Esophagus squamous epithelium (tissue), 5 donors: ENCODE measurements around the gene BRICD5. TPM values are rescaled to one million over a fixed set of nuclear protein-coding genes. Genes with fewer than 3 reads are reported as not detected.

Experiments
- DNase-seq: peaks from one replicate; lab custom pipeline; 2025; lab: John Stamatoyannopoulos, UW
- H3K27ac ChIP-seq, 4 donors: fragments of 200-600 bp; sonication (generic); one replicate each; pipeline ENCODE4 v1.5.1; 2016 to 2019; ENCODE audit warnings: mild to moderate bottlenecking in 1 of 4
- H3K27me3 ChIP-seq, 4 donors: fragments of 200-600 bp; sonication (generic); 1 replicate in 3 of 4; 2 replicates in 1 of 4; pipeline versions ENCODE4 v1.5.1 to v1.6.0; 2017 to 2021; ENCODE audit warnings: antibody characterized with exemption in 1 of 4
- H3K36me3 ChIP-seq, 3 donors: fragments of 200-600 bp; sonication (generic); one replicate each; pipeline ENCODE4 v1.5.1; 2016 to 2019
- H3K4me1 ChIP-seq, 3 donors: fragments of 200-600 bp; sonication (generic); one replicate each; pipeline ENCODE4 v1.5.1; 2017 to 2019
- H3K4me3 ChIP-seq, 4 donors: fragments of 200-600 bp; sonication (generic); 1 replicate in 3 of 4; 2 replicates in 1 of 4; pipeline ENCODE4 v1.5.1; 2016 to 2019; ENCODE audit warnings: mild to moderate bottlenecking in 2 of 4, moderate library complexity in 1 of 4
- H3K9me3 ChIP-seq, 3 donors: fragments of 200-600 bp; sonication (generic); one replicate each; pipeline ENCODE4 v1.5.1; 2016 to 2019
- POLR2A ChIP-seq, 4 donors: fragments of 450-650 bp; IDR thresholded peaks; one replicate each; pipeline ENCODE4 v1.6.1; 2017; ENCODE audit warnings: antibody characterized with exemption in 4 of 4, mild to moderate bottlenecking in 4 of 4, moderate library complexity in 3 of 4
- WGBS, 2 donors: methylation state at CpG; one replicate each; pipeline ENCODE4 v1.1.5; 2018; 5-methylcytosine and 5-hydroxymethylcytosine counted together
- intact Hi-C: fragments of 100-400 bp; cut with DNase I; formaldehyde crosslinking; loops from one replicate; pipeline ENCODE4 v1.15.0; 2022
- total RNA-seq, 4 donors: library from RNA; depleted of rRNA; stranded (reverse); fragments of >200 nt; gene quantifications; one replicate each; pipeline ENCODE4 v1.1.0, GENCODE V29; 2016
- TF ChIP-seq, protein P1 (sequence below), 6 experiments: fragments of 450-650 bp in 4 of 6; fragments of 200-600 bp in 2 of 6; sonication (generic) in 2 of 6; IDR thresholded peaks; one replicate each; pipeline ENCODE4 v1.5.1; 2016 to 2019; ENCODE audit warnings: antibody characterized with exemption in 6 of 6, mild to moderate bottlenecking in 4 of 6, moderate library complexity in 4 of 6
- donor health status: DM: yes; HTN: yes; CAD: no.

BRICD5 gene
- total RNA-seq, 4 donors from 2014 or later: 1.1 to 2.0 (median 1.6) TPM; not detected in 1

DNA sequence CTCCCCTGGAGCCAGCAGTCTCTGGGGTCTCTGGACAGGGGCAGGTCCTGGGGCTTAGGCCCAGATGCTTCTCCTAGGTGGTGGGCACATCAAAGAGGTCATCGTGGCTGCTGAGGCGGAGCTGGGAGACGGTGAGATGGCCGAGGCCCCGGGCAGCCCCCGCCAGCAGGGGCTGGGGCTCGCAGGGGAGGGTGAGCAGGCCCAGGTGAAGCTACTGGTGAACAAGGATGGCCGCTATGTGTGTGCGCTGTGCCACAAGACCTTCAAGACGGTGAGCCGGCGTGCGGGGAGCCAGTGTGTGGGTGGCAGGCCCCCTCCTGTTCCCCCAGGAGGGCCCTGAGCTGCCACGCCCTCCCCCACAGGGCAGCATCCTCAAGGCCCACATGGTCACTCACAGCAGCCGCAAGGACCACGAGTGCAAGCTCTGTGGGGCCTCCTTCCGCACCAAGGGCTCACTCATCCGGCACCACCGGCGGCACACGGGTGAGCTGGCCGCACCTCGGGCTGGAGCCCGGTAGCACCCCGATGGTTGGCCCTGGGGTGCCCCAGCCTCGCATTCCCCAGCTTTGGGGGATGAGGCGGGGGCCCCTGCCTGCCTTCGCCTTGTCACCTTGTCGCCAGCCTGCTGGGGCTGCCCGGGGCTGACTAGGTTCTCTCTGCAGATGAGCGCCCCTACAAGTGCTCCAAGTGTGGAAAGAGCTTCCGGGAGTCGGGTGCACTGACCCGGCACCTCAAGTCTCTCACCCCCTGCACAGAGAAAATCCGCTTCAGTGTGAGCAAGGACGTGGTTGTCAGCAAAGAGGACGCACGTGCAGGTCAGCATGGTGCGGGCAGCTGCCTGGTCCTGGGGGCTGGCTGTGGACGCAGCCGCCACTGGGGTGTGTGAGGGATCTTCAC, 21.7 kb upstream of the BRICD5 start:
- Histone ChIP-seq H3K27ac (no peak overlapping the region), H3K36me3 (peaks cover 58 to 86% (median 62%) of the 10 kb centered on the region in 3 donors), H3K4me3 (no peak overlapping the region), H3K9me3 (no peaks in the 10 kb centered on the region), H3K4me1 (peaks cover 15 to 40% (median 24%) of the 10 kb centered on the region in 3 donors), H3K27me3 (peaks cover 6 to 34% (median 12%) of the 10 kb centered on the region in 4 donors)
- WGBS, 2 donors: 40 to 85% methylated on average over 1 to 14 of the region's 41 CpGs
- TF ChIP-seq, protein P1, sequence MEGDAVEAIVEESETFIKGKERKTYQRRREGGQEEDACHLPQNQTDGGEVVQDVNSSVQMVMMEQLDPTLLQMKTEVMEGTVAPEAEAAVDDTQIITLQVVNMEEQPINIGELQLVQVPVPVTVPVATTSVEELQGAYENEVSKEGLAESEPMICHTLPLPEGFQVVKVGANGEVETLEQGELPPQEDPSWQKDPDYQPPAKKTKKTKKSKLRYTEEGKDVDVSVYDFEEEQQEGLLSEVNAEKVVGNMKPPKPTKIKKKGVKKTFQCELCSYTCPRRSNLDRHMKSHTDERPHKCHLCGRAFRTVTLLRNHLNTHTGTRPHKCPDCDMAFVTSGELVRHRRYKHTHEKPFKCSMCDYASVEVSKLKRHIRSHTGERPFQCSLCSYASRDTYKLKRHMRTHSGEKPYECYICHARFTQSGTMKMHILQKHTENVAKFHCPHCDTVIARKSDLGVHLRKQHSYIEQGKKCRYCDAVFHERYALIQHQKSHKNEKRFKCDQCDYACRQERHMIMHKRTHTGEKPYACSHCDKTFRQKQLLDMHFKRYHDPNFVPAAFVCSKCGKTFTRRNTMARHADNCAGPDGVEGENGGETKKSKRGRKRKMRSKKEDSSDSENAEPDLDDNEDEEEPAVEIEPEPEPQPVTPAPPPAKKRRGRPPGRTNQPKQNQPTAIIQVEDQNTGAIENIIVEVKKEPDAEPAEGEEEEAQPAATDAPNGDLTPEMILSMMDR (IDR thresholded peaks at IDR 0.05): no peak
- TF ChIP-seq POLR2A (IDR thresholded peaks at IDR 0.05): no peak
- intact Hi-C loops: no loop called here
- DNase-seq: no peak

DNA sequence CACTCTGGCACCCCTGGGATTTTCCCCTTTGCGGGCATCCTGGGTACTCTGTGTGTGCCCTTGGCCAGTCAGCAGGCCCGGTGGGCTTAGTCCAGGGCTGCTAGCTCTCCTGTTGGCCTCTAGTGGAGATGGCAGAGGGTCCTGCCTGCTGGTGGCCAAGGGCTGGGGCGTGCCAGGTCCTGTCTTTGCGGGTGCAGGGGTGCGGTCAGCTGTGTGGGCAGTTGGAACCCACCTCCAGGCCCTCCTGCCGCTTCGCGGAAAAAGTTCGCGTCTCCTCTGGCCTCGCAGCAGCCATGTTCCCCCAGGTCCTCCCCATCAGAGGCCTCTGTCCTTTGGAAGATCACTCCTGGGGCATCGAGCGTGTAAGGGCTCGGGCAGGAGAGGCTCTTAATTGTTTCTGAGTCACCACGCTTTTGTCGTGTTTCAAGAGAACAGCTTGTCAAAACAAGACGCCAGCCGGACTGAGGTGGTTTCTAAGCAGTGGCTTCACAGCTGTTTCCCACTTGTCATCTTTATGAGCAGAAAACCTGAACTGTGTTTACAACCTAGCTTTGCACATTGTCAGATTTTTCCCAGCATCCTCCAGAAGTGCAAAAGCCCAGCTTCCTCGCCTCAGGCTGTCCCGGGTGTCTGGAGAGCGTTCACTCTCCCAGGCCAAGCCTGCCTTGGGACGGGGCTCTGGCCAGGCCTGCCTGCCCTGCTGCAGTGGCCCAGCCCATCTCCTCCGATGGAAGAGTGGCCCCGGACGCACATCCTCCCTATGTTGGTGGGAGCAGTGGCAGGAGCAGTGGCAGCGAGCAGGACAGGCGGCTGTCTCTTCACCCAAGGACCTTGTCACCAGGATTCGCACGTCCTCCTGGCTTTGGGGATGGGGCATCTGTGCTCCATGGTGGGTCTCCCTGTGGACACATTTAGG, 20.6 kb upstream of the BRICD5 start:
- WGBS, 2 donors: 61% methylated on average over 15 to 16 of the region's 29 CpGs

DNA sequence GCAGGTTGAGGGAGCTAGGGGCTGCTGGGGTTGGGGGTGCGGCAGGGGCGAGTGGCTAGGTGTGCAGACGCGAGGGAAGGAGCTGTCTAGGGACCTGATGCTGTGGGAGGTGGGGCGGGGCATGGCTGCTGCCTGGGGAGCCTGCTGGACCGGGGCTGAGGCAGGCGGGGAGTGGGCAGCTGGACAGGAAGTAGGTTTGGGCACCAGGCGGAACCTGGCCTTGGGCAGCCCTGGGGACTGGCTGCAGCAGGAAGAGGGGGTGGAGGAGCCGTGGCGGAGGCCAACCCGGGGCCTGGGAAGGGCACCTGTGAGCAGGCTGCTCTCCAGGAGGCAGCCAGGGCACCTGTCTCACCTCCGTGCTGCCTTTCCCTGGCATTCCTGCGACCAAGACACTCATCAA, 19.7 kb upstream of the BRICD5 start:
- no peak overlapping the region for H3K4me3 ChIP-seq
- H3K4me1 ChIP-seq: peaks cover under 1 to 40% (median 21%) of the 10 kb centered on the region in 3 donors
- no peaks in the 10 kb centered on the region for H3K9me3 ChIP-seq
- 88 to 92% methylated on average over 7 to 10 of the region's 13 CpGs for WGBS, 2 donors
- peaks cover 54 to 87% (median 59%) of the 10 kb centered on the region in 3 donors for H3K36me3 ChIP-seq
- TF ChIP-seq, protein P1 (IDR thresholded peaks at IDR 0.05): no peak
- TF ChIP-seq POLR2A (IDR thresholded peaks at IDR 0.05): no peak
- peaks cover 0 to 15% (median 0%) of the 10 kb centered on the region in 4 donors for H3K27me3 ChIP-seq
- no peak for DNase-seq
- H3K27ac ChIP-seq: no peak overlapping the region
- intact Hi-C loops: no loop called here

More for the DNA sequence above, 20.6 kb upstream of the BRICD5 start:
- Histone ChIP-seq H3K9me3 (no peaks in the 10 kb centered on the region), H3K36me3 (peaks cover 58 to 95% (median 62%) of the 10 kb centered on the region in 3 donors), H3K27me3 (peaks cover 0 to 24% (median 2%) of the 10 kb centered on the region in 4 donors), H3K27ac (no peak overlapping the region), H3K4me3 (no peak overlapping the region), H3K4me1 (peaks cover 4 to 40% (median 15%) of the 10 kb centered on the region in 3 donors)
- intact Hi-C loops: no loop called here
- TF ChIP-seq POLR2A (IDR thresholded peaks at IDR 0.05): no peak
- TF ChIP-seq, protein P1 (IDR thresholded peaks at IDR 0.05): no peak
- no peak for DNase-seq

DNA sequence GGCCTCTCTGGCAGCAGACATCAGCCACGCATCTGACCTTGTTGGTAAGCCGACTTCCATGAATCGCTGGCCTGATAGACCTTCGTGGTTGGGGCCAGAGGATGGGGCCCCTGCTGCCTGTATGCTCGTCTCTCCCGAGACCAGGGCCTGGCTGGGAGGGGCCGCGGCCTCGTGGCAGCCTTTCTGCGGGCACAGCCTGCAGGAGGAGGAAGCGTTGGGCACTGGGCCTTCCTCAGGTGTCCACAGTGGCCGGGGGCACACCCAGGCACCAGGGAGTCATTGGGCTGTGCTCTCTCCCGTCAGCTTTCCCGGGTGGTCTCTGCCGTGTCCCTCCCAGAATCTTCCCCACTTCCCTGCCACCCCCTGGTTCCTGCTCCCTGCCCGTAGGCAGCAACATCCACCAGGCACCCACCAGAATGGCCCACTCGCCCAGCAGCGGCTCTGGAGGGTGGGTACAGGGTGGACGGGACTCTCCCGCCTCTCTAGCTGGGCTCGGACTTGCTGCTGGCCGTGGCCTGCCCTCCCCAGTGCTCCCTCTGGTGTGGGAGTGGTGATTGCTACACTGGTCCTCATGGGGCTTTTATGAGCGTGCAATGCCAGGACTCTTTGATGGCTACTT, 19.1 kb upstream of the BRICD5 start:
- no peak overlapping the region for H3K4me3 ChIP-seq
- H3K27ac ChIP-seq: no peak overlapping the region
- peaks cover 0 to 9% (median 0%) of the 10 kb centered on the region in 4 donors for H3K27me3 ChIP-seq
- WGBS, 2 donors: 89 to 100% methylated on average over 2 to 9 of the region's 23 CpGs
- TF ChIP-seq POLR2A (IDR thresholded peaks at IDR 0.05): no peak
- TF ChIP-seq, protein P1 (IDR thresholded peaks at IDR 0.05): no peak
- DNase-seq: no peak
- no peaks in the 10 kb centered on the region for H3K9me3 ChIP-seq
- intact Hi-C loops: no loop called here
- peaks cover 6 to 47% (median 27%) of the 10 kb centered on the region in 3 donors for H3K4me1 ChIP-seq
- H3K36me3 ChIP-seq: peaks cover 48 to 81% (median 55%) of the 10 kb centered on the region in 3 donors
